ENCODE data around the gene CD1D. TPM values are rescaled to one million over a fixed set of nuclear protein-coding genes. Genes with fewer than 3 reads are reported as not detected.

The CD1D gene
- total RNA-seq = not detected
- not detected for polyA plus RNA-seq

GRCh38 chr1:158180741-158181576 lies at the start of gene CD1D:
TSS of gene CD1D (plus strand) at chr1:158180895. CDS start at chr1:158181102, 207 bp downstream.
- H3K4me3 Mint-ChIP-seq = peak within 1 kb of the TSS; percentile 42 to 80 (median 63)
- H3K27me3 Mint-ChIP-seq = peaks cover 52 to 83% of the 10 kb centered on the region in 2 donors
- H3K9me3 Mint-ChIP-seq = no peaks in the 10 kb centered on the region
- Histone ChIP-seq H3K4me3 (ENCODE audit: low read length) (no peak within 1 kb of the TSS), H3K36me3 (ENCODE audit: insufficient read depth, low read length) (no peaks in the 10 kb centered on the region), H3K9me3 (ENCODE audit: low read length) (no peaks in the 10 kb centered on the region), H3K27me3 (ENCODE audit: insufficient read depth, low read length, poor library complexity, severe bottlenecking) (peaks cover 26% of the 10 kb centered on the region), H3K27ac (ENCODE audit: low read depth, low read length) (no peak within 1 kb of the TSS), H3K4me1 (ENCODE audit: insufficient read depth, low read length) (no peaks in the 10 kb centered on the region)
- peaks cover 13 to 23% (median 19%) of the 10 kb centered on the region in 3 donors for H3K4me1 Mint-ChIP-seq
- H3K36me3 Mint-ChIP-seq = no peaks in the 10 kb centered on the region
- no peak for DNase-seq
- ChIA-PET POLR2A (interaction anchor here (0.6 kb wide), 1 partner anchor 757 kb away, joined by 8 read pairs; no protein-coding TSS in a partner anchor), CTCF (no interaction called here)
- H3K27ac Mint-ChIP-seq = peak within 1 kb of the TSS in 1 of 8 donors; percentile 4

- Histone ChIP-seq H3K9me3 (ENCODE audit: low read length) (no peaks in the 10 kb centered on the region), H3K27ac (ENCODE audit: low read depth, low read length) (no peak overlapping the region), H3K4me3 (ENCODE audit: low read length) (no peak overlapping the region), H3K36me3 (ENCODE audit: insufficient read depth, low read length) (no peaks in the 10 kb centered on the region), H3K27me3 (ENCODE audit: insufficient read depth, low read length, poor library complexity, severe bottlenecking) (no peaks in the 10 kb centered on the region), H3K4me1 (ENCODE audit: insufficient read depth, low read length) (no peaks in the 10 kb centered on the region)
- ChIA-PET CTCF (no interaction called here), POLR2A (no interaction called here)
- no peak overlapping the region for H3K4me3 Mint-ChIP-seq
- no peak overlapping the region for H3K27ac Mint-ChIP-seq
- H3K36me3 Mint-ChIP-seq = no peaks in the 10 kb centered on the region
- H3K9me3 Mint-ChIP-seq = peaks cover 0 to 2% (median 0%) of the 10 kb centered on the region in 5 donors
- H3K4me1 Mint-ChIP-seq = no peaks in the 10 kb centered on the region
- H3K27me3 Mint-ChIP-seq = peaks cover 1 to 11% of the 10 kb centered on the region in 2 donors
- no peak for DNase-seq
Measured at GRCh38 chr1:158131217-158131616, 49.5 kb upstream of the CD1D start.

GRCh38 chr1:158140764-158141192 lies 39.9 kb upstream of the CD1D start:
- H3K27ac ChIP-seq (ENCODE audit: low read depth, low read length) = no peak overlapping the region
- no peak for DNase-seq
- CTCF ChIA-PET = interaction anchor here (1.4 kb wide), 1 partner anchor 17 kb away, joined by 3 read pairs; no protein-coding TSS in a partner anchor
- H3K27ac Mint-ChIP-seq = no peak overlapping the region
- H3K4me3 Mint-ChIP-seq = no peak overlapping the region
- H3K4me3 ChIP-seq (ENCODE audit: low read length) = no peak overlapping the region
- H3K9me3 ChIP-seq (ENCODE audit: low read length) = no peaks in the 10 kb centered on the region
- peaks cover 2 to 7% of the 10 kb centered on the region in 2 donors for H3K27me3 Mint-ChIP-seq
- no peaks in the 10 kb centered on the region for H3K36me3 Mint-ChIP-seq
- POLR2A ChIA-PET = no interaction called here
- no peaks in the 10 kb centered on the region for H3K9me3 Mint-ChIP-seq
- no peaks in the 10 kb centered on the region for H3K36me3 ChIP-seq (ENCODE audit: insufficient read depth, low read length)
- no peaks in the 10 kb centered on the region for H3K4me1 Mint-ChIP-seq
- no peaks in the 10 kb centered on the region for H3K4me1 ChIP-seq (ENCODE audit: insufficient read depth, low read length)
- no peaks in the 10 kb centered on the region for H3K27me3 ChIP-seq (ENCODE audit: insufficient read depth, low read length, poor library complexity, severe bottlenecking)

GRCh38 chr1:158145173-158145719 lies 35.4 kb upstream of the CD1D start:
- Histone ChIP-seq H3K4me1 (ENCODE audit: insufficient read depth, low read length) (peaks cover 10% of the 10 kb centered on the region), H3K4me3 (ENCODE audit: low read length) (no peak overlapping the region), H3K9me3 (ENCODE audit: low read length) (no peaks in the 10 kb centered on the region), H3K27ac (ENCODE audit: low read depth, low read length) (no peak overlapping the region), H3K27me3 (ENCODE audit: insufficient read depth, low read length, poor library complexity, severe bottlenecking) (no peaks in the 10 kb centered on the region), H3K36me3 (ENCODE audit: insufficient read depth, low read length) (no peaks in the 10 kb centered on the region)
- Mint-ChIP-seq H3K4me3 (no peak overlapping the region), H3K36me3 (peaks cover 0 to 4% (median 0%) of the 10 kb centered on the region in 3 donors), H3K4me1 (peaks cover 24 to 29% (median 27%) of the 10 kb centered on the region in 3 donors), H3K27me3 (peaks cover 0 to 2% of the 10 kb centered on the region in 2 donors), H3K9me3 (no peaks in the 10 kb centered on the region), H3K27ac (no peak overlapping the region)
- DNase-seq = no peak
- ChIA-PET POLR2A (no interaction called here), CTCF (no interaction called here)

GRCh38 chr1:158146165-158146564 lies 34.5 kb upstream of the CD1D start:
- ChIA-PET CTCF (no interaction called here), POLR2A (no interaction called here)
- no peak overlapping the region for H3K27ac ChIP-seq (ENCODE audit: low read depth, low read length)
- H3K9me3 ChIP-seq (ENCODE audit: low read length) = no peaks in the 10 kb centered on the region
- no peaks in the 10 kb centered on the region for H3K36me3 ChIP-seq (ENCODE audit: insufficient read depth, low read length)
- H3K36me3 Mint-ChIP-seq = peaks cover 0 to 4% (median 0%) of the 10 kb centered on the region in 3 donors
- H3K4me3 Mint-ChIP-seq = peak overlapping the region in 1 of 7 donors; percentile 61
- H3K4me1 ChIP-seq (ENCODE audit: insufficient read depth, low read length) = peaks cover 15% of the 10 kb centered on the region
- H3K27ac Mint-ChIP-seq = no peak overlapping the region
- H3K27me3 ChIP-seq (ENCODE audit: insufficient read depth, low read length, poor library complexity, severe bottlenecking) = no peaks in the 10 kb centered on the region
- no peaks in the 10 kb centered on the region for H3K27me3 Mint-ChIP-seq
- H3K4me1 Mint-ChIP-seq = peaks cover 31 to 38% (median 34%) of the 10 kb centered on the region in 3 donors
- no peak for DNase-seq
- H3K9me3 Mint-ChIP-seq = no peaks in the 10 kb centered on the region
- H3K4me3 ChIP-seq (ENCODE audit: low read length) = no peak overlapping the region

- H3K27me3 ChIP-seq (ENCODE audit: insufficient read depth, low read length, poor library complexity, severe bottlenecking) = no peaks in the 10 kb centered on the region
- H3K4me1 ChIP-seq (ENCODE audit: insufficient read depth, low read length) = peaks cover 15% of the 10 kb centered on the region
- H3K4me3 Mint-ChIP-seq = peak overlapping the region in 1 of 7 donors; percentile 62
- peaks cover 31 to 38% (median 34%) of the 10 kb centered on the region in 3 donors for H3K4me1 Mint-ChIP-seq
- no peak overlapping the region for H3K4me3 ChIP-seq (ENCODE audit: low read length)
- no peaks in the 10 kb centered on the region for H3K27me3 Mint-ChIP-seq
- peak overlapping the region in 1 of 8 donors; percentile 3 for H3K27ac Mint-ChIP-seq
- no peaks in the 10 kb centered on the region for H3K9me3 Mint-ChIP-seq
- no peaks in the 10 kb centered on the region for H3K9me3 ChIP-seq (ENCODE audit: low read length)
- DNase-seq = no peak
- POLR2A ChIA-PET = no interaction called here
- H3K36me3 Mint-ChIP-seq = peaks cover 0 to 4% (median 0%) of the 10 kb centered on the region in 3 donors
- CTCF ChIA-PET = no interaction called here
- no peaks in the 10 kb centered on the region for H3K36me3 ChIP-seq (ENCODE audit: insufficient read depth, low read length)
- no peak overlapping the region for H3K27ac ChIP-seq (ENCODE audit: low read depth, low read length)
Measured at GRCh38 chr1:158146739-158147138, 34.0 kb upstream of the CD1D start.

GRCh38 chr1:158147401-158147800 lies 33.3 kb upstream of the CD1D start:
- DNase-seq = no peak
- Histone ChIP-seq H3K36me3 (ENCODE audit: insufficient read depth, low read length) (no peaks in the 10 kb centered on the region), H3K9me3 (ENCODE audit: low read length) (no peaks in the 10 kb centered on the region), H3K4me3 (ENCODE audit: low read length) (no peak overlapping the region), H3K27ac (ENCODE audit: low read depth, low read length) (no peak overlapping the region), H3K4me1 (ENCODE audit: insufficient read depth, low read length) (peaks cover 15% of the 10 kb centered on the region), H3K27me3 (ENCODE audit: insufficient read depth, low read length, poor library complexity, severe bottlenecking) (no peaks in the 10 kb centered on the region)
- Mint-ChIP-seq H3K27ac (peak overlapping the region in 1 of 8 donors; percentile 37), H3K9me3 (no peaks in the 10 kb centered on the region), H3K4me3 (peak overlapping the region in 3 of 7 donors; percentile 1 to 62 (median 35)), H3K27me3 (no peaks in the 10 kb centered on the region), H3K36me3 (peaks cover 0 to 4% (median 0%) of the 10 kb centered on the region in 3 donors), H3K4me1 (peaks cover 31 to 38% (median 34%) of the 10 kb centered on the region in 3 donors)
- ChIA-PET CTCF (no interaction called here), POLR2A (no interaction called here)

GRCh38 chr1:158147869-158148268 lies 32.8 kb upstream of the CD1D start:
- Histone ChIP-seq H3K27me3 (ENCODE audit: insufficient read depth, low read length, poor library complexity, severe bottlenecking) (no peaks in the 10 kb centered on the region), H3K27ac (ENCODE audit: low read depth, low read length) (no peak overlapping the region), H3K36me3 (ENCODE audit: insufficient read depth, low read length) (no peaks in the 10 kb centered on the region), H3K9me3 (ENCODE audit: low read length) (no peaks in the 10 kb centered on the region), H3K4me3 (ENCODE audit: low read length) (no peak overlapping the region), H3K4me1 (ENCODE audit: insufficient read depth, low read length) (peaks cover 15% of the 10 kb centered on the region)
- Mint-ChIP-seq H3K4me3 (peak overlapping the region in 3 of 7 donors; percentile 6 to 94 (median 57)), H3K9me3 (no peaks in the 10 kb centered on the region), H3K4me1 (peaks cover 31 to 38% (median 34%) of the 10 kb centered on the region in 3 donors), H3K36me3 (peaks cover 0 to 4% (median 0%) of the 10 kb centered on the region in 3 donors), H3K27ac (peak overlapping the region in 3 of 8 donors; percentile 4 to 64 (median 37)), H3K27me3 (no peaks in the 10 kb centered on the region)
- ChIA-PET CTCF (no interaction called here), POLR2A (no interaction called here)
- DNase-seq = no peak

Data from CD8-positive, alpha-beta memory T cell (primary cell).